GM19397 (cell line): ENCODE measurements around the gene RCOR1.
"Not testable (repeated sequence)": the region's sequence is repeated elsewhere in the genome, so short reads cannot be mapped to it uniquely, and the experiment has no call there.

Experiments
- ATAC-seq: cut with Tn5 transposase; IDR thresholded peaks from one replicate; pipeline ENCODE4 v1.9.1; 2021; ENCODE audit warnings: mild to moderate bottlenecking, moderate library complexity; ENCODE audit not compliant: unreplicated experiment

RCOR1 gene

DNA sequence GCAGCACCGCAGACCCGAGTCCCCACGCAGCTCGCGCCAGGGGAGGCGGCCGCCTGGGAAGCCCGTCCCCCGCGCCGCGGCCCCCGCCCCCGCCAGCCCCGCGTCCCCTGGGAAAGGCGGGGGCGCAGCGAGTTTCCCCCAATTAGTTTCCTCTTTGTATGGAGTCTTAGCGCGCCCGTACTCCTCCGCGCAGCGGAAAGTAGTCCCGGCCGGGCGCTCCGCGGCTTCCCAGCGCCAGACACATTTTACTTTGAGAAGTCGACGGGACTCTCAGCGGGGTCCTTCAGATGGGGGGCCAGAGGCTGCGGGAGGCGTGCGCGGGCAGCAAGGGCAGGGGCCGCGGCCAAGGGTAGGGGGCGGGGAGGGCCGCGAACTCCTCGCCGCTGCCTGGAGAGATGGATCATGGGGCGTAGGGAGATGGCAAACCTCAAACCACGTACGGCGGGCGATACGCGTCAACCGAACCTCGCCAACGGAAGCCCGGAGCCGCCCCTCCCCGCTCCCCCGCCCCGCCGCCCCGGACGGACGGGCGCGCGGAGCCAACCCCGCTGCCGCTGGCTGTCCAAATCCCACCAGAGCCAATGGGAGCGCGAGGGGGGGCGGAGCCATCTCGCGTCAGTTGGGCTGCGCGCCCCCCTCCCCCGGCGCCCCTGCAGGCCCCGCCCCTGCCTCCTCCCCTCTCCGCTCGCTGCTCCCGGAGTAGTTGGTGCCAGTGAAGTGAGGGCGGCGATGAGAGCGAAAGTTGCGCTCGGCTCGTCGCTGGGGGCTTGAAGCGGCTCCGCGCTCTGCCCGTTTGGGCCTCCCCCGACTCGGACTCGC is at the start of gene RCOR1:
Gene RCOR1 (plus strand): TSS at position 706 of the 819 bp plus-strand sequence. CDS start 238 bp downstream, outside the sequence.
- peak; percentile 75 for ATAC-seq

GRCh38 chr14:102544046-102544746 is 48.3 kb upstream of the RCOR1 start:
- ATAC-seq, result no peak

DNA sequence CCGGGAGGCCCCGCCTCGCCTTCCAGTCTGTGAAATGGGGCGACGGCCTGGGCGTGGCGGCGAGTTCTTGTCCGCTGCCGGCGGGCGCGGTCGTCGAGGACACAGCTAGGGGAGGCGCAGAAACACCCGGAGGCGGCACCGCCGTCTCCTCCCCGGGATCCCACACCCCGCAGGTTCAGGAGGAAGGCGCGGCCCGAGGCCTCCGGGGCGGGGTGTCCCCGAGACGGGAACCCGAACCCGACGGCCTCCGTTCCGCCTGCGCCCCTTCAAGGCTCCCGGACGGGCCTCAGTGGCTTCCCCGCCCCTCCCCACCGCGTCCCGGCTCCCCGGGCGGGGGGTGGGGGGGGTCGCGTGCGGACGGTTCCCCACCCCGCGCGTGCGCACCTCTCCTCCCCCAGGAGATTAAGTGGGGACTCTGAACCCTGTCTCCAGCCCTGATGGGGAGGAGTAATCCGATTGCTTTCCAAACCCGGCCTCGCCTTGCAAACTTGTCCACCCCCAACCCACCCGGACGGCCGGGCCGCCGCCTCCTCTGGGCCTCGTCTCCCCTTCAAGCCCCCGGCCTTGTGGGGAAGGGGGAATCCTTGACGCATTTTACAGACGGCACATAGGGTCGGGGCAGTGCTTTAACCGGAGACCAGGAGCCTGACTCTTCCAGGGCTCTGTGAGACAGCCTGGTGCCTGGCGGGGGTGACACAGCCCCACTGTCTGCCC is 47.5 kb upstream of the RCOR1 start:
- no peak for ATAC-seq

GRCh38 chr14:102545461-102546265 is 46.8 kb upstream of the RCOR1 start:
- ATAC-seq, result no peak

- ATAC-seq, result no peak
Observed at GRCh38 chr14:102548616-102549240, 43.7 kb upstream of the RCOR1 start.

GRCh38 chr14:102550927-102551401 is 41.5 kb upstream of the RCOR1 start:
- ATAC-seq, result not testable (repeated sequence)

DNA sequence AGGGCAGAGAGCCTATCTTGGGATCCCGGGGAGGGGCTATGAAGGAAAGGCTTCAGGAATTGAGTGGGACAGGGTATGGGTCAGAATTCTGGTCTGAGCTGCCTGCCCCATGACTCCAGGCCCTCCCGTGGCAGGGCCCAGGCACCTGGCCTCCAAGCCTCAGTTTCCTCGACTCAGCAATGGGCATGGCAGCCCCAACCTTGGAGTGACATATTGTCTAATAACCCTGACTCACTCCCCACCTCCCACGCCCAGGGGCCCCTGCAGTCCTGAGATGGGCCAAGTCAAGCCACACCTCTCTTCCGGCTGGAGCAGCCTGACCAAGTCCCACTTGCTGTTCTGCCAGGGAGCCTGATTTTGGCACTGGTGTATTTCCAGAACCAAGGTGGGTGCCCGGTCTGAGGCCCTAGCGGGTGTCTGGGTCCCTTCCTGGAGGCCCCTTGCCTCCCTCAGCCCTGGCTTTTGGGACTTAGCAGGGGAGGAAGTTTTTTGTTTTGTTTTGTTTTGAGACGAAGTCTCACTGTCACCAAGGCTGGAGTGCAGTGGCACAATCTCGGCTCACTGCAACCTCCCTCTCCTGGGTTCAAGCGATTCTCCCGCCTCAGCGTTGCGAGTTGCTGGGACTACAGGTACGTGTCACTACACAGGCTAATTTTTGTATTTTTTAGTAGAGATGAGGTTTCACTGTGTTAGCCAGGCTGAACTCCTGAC is 40.3 kb upstream of the RCOR1 start:
- ATAC-seq, result no peak

DNA sequence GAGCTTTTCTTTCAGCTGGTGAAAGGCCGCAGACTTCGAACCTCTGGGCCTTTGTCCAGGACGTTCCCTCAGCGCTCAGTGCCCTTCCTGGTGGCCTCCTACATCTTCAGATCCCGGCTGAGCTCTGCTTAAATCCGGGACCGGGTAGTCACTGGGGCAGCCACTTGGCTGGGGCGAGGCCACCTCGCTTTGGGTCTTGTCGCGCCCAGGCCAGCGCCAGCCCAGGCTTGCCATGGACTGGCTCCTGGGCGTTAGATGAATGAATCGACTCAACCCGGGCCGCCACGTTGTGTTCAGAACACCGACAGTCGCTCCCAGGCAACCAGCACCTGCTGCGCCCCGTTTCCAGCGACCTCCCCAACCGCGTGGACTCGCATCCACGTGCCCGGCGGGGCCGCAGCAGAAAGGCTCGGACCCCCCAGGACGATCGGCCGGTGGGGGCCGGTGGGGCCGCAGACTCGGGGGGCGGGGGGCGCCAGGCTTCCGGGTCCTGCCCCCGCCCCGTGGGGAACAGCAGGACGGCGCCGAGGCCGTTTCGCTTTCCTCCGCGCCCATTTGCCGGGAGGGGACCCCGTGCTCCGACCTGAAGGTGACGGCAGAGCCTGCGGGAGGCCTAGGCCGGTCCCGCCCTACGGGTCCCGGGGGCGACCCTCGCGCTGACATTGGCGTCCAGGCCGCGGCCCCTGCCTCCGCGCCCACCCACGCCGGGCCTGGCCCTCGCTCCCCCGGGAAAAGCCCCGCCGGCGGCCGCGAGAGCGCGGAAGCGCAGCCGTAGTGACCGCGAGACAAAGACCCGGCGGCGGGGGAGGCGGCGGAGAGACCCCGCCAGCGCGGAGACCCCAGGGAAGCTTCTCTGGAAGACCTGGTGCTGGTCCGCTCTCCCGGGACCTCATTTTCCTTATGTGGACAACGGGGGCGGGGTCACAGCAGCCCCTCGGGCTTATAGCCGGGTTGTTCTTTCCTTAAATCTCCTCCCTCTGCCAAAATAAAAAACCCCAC is 37.3 kb upstream of the RCOR1 start:
- no peak for ATAC-seq

DNA sequence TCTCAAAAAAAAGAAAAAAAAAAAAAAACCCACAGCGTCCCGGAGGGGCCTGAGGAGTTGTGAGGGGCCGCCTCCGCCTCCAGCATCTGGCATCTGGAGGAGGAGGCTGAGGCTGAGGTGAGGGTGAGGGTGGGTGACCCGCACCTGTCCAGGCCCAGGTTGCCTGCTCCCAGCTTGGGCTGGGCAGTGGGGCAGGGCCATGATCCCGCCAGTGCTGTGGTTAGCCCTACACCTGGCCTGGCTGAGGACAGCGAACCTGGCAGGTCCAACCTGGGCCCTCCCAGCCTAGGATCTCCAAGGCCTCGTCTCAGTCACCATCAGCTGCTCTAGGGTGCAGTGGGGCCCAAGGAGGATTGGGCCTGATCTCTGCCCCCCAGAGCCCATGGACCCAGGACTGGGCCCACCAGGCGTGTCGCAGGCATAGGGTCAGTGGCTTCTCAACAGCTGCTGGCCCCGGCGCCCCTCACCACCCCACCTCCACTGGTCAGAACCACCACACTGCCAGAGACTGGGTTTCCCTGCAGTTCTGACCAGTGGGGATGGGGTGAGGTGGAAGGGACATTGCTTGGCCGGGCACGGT is 36.3 kb upstream of the RCOR1 start:
- ATAC-seq, result no peak

DNA sequence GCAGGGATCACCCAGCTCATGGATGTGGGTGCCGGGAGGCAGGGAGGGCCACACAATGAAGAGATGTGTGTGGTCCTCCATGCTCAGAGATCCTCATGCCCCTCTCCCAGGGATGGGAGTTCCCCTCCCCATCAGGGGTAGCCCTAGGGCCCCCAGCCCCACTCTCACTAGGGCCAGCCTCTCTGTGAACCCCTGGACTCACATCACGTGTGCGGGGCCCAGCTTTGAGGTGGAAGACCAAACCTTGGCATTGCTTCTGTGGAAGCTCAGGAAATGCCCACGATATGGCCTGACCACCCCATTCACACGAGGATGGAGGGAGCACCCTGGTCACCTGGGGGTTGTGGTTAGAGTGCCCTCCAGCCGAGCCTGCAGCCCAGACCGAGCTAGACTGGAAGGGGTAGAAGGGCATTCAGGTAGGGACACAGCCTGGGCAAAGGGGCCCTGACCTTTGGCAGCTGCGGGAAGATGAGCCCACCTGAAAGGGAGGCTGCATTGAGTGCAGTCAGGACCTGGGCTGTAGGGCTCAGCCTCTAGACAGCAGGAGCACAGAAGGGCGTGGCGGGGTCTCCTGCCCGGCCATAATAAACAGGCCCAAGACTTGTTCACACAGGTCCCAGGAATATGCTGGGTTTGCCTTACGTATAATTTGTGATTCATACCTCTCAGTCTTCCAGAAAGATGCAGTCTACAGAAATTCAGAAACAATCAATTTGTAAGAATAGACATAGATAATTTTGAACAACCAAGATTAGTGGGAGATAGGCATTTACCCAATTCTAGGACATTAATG is 34.8 kb upstream of the RCOR1 start:
- ATAC-seq, result no peak

GRCh38 chr14:102558556-102558955 is 33.9 kb upstream of the RCOR1 start:
- ATAC-seq, result no peak

DNA sequence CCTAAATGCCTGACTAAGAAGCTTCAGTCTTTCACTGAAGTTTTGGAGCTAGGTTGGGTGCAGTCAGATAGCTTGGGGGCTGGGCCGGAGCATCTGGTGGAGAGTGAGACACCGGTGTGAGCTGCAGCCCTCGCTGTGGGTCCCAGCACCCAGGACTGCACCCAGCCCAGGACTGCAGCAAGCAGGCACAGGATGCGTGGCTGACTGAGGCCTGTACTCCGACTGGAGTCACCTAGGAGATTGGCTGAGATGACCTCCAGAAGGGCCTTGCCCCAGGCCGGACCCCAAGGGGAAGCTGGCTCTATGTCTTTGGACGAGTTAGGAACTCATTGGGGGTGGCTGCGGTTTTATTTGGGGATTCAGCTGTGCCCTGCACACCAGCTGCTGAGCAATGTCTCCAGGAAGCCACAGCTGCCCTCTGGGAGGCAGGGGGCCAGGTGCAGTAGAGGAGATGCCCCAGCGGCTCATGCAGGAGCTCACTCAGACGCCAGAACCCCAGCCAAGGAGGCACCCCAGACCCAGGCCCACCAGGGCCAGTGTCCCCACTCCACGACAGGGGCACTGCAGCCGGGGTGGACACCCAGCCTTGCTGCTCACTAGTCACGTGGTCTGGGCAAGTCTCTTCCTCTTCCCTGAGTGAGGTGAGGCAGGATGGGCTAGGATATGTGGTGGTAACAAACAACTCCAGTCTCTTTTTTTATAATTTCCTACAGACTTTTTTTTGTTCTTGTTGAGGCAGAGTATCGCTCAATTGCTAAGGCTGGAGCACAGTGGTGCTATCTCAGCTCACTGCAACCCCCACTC is 31.8 kb upstream of the RCOR1 start:
- no peak for ATAC-seq

- no peak for ATAC-seq
Observed at GRCh38 chr14:102565331-102565887, 27.0 kb upstream of the RCOR1 start.

- no peak for ATAC-seq
Observed at GRCh38 chr14:102565959-102566358, 26.5 kb upstream of the RCOR1 start.

DNA sequence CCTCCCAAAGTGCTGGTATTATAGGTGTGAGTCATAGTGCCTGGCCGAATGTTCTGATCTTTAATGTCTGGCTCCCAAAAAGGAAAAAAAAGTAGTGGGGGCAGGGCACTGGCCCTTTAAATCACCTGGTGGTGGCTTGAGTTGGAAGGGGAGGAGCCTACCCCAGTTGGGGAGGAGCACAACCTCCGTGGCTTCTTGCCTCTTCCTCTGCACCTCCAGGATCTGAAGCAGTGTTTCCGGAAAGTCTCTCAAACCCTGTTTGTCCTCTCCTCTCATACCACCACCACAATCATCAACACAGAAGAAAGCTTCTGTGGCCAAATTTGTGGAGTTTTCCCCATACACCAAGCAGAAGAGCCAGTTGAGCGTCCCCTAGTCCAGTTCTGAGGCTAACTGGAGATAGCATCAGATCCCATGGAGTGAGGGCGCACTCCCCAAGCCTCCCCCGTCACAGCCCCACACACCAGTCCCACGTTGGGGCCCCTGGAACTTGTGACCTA is 24.3 kb upstream of the RCOR1 start:
- ATAC-seq, result no peak
